Activated CD4-positive, alpha-beta T cell treated with anti-CD3 and anti-CD28 coated beads for 36 hours (primary cell): ENCODE measurements around the gene INTS6. TPM values are rescaled to one million over a fixed set of nuclear protein-coding genes. Genes with fewer than 3 reads are reported as not detected.

ENCODE experiments used
- ATAC-seq: fragments of 200-7000 bp; cut with Tn5 transposase; one replicate; pipeline ENCODE4 v1.10.0; 2021; ENCODE audit warnings: mild to moderate bottlenecking, moderate library complexity
- CTCF ChIA-PET: fragments of 350-600 bp; sonication (Branson Sonifier 250); formaldehyde crosslinking; loops from one replicate; lab custom pipeline; 2021; ENCODE audit warnings: antibody characterized with exemption; lab: Charles Lee
- POLR2A ChIA-PET: fragments of 350-600 bp; sonication (Branson Sonifier 250); formaldehyde crosslinking; loops from one replicate; lab custom pipeline; 2021; ENCODE audit warnings: antibody characterized with exemption, inconsistent platforms; lab: Charles Lee
- DNase-seq: peaks from one replicate; pipeline ENCODE4 v3.0.0-alpha.2; 2020
- H3K27ac Mint-ChIP-seq: one replicate; pipeline ENCODE4 v1.8.0; 2021; ENCODE audit warnings: mixed read lengths
- H3K27me3 Mint-ChIP-seq: one replicate; pipeline ENCODE4 v1.8.0; 2021; ENCODE audit warnings: mixed read lengths
- H3K36me3 Mint-ChIP-seq: one replicate; pipeline ENCODE4 v1.8.0; 2021; ENCODE audit warnings: low read depth, mixed read lengths
- H3K4me1 Mint-ChIP-seq: one replicate; pipeline ENCODE4 v1.8.0; 2021; ENCODE audit warnings: mixed read lengths
- H3K4me3 Mint-ChIP-seq: one replicate; pipeline ENCODE4 v1.8.0; 2021; ENCODE audit warnings: mild to moderate bottlenecking, moderate library complexity, mixed read lengths
- H3K9me3 Mint-ChIP-seq: one replicate; pipeline ENCODE4 v1.8.0; 2021; ENCODE audit warnings: low read depth, mixed read lengths
- intact Hi-C, 2 experiments: fragments of 100-400 bp; cut with DNase I in 1 of 2; cut with micrococcal nuclease in 1 of 2; formaldehyde crosslinking; loops; one replicate each; pipeline versions ENCODE4 v1.14.2 to v1.15.1; 2022 to 2024; cut with DNase I, micrococcal nuclease
- total RNA-seq, 2 experiments: library from RNA; stranded (reverse); gene quantifications; one replicate each; pipeline ENCODE4 v1.2.3, GENCODE V29; 2021

Gene INTS6
- total RNA-seq, 2 experiments from 2014 or later = 47.9 to 50.3 TPM

DNA sequence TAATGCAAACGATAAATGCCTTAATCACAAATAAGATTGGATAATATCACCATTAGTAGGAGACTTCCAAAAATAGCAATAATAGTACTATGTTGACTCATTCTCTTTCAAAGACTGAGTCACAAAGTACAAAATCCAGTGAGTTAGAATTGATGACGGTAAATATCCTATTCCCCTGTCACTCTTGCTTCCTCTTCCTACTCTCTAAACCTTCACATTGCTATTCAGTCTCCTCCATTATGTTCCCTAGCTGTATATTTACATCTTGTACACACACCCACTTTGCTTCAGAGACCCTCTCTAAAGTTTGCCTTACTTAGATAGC is 26.3 kb upstream of the INTS6 start:
- Mint-ChIP-seq H3K36me3 (no peaks in the 10 kb centered on the region), H3K4me3 (no peak overlapping the region), H3K27ac (no peak overlapping the region), H3K9me3 (no peaks in the 10 kb centered on the region), H3K4me1 (no peaks in the 10 kb centered on the region), H3K27me3 (no peaks in the 10 kb centered on the region)
- intact Hi-C loops = no loop called here
- CTCF ChIA-PET = no interaction called here
- DNase-seq = no peak
- POLR2A ChIA-PET = no interaction called here
- ATAC-seq = peak; percentile 36

DNA sequence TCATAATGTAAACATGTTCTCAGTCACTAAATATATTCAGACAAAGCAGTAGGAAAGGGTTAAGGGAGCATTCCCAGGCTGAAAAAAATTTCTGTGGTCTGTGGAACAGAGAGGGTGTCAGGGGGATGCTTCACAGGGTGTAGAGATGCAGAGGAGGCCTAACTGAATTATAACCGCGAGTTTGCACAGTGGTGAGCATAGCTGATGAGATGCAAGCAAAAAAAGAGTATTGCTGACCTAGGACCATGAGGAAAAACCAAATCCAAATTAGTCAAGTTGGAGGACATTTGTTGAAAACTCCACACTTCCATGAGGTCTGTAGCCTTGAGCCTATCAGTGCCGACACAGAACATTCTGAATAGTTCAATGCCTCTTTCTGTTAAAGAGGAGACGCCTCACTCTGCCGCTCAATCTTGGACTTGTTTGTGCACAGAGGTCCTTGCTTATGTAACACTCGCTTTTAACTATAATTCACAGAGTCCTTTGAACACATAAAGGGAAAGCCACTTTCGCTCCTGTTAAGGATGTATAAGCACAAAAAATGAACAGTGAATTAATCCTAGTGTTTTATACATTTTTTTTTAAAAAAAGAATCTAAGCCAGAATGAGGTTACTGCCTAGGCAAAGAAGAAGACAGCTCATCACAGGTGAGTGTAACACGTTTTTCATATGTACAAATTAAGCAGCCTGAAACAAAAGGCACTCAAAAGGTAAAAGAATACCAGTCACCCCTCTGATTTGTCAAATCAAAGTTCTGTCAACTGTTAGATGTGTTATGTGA is 25.8 kb upstream of the INTS6 start:
- H3K27ac Mint-ChIP-seq = no peak overlapping the region
- POLR2A ChIA-PET = no interaction called here
- H3K4me1 Mint-ChIP-seq = no peaks in the 10 kb centered on the region
- no peaks in the 10 kb centered on the region for H3K9me3 Mint-ChIP-seq
- H3K4me3 Mint-ChIP-seq = no peak overlapping the region
- ATAC-seq (no peak), DNase-seq (no peak)
- H3K27me3 Mint-ChIP-seq = no peaks in the 10 kb centered on the region
- intact Hi-C loops = no loop called here
- H3K36me3 Mint-ChIP-seq = no peaks in the 10 kb centered on the region
- CTCF ChIA-PET = interaction anchor here (0.6 kb wide), 1 partner anchor 300 kb away, joined by 3 read pairs; no protein-coding TSS in a partner anchor

DNA sequence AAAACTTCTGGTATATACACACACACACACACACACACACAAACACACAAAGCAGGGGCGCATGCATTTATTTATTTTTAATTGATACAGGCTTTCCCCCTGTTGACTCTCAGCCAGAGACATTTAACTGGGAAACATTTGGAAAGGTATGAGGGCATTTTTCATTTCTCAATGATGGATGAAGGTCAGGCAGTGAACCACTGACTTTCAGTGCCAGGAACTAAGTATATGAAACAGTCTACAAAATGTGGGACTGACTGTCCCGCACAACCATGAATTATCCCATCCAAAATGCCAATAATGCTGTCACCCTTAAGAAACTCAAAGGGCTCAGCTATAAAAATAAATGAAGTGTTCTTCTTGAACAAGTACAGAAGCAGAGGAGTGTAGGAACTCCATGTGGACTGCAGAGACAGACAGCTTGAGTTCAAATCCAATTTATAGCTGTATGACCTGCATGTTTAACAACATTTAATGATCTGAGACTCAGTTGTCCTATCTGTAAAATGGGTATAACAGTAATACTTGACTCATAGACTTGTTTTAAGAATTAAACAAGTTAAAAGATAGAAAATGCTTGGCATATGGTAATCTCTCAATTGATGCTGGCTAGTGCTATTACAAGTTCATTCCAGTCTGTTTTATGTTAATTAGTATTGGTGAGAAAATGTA is 25.0 kb upstream of the INTS6 start:
- H3K9me3 Mint-ChIP-seq = no peaks in the 10 kb centered on the region
- intact Hi-C loops = no loop called here
- no peaks in the 10 kb centered on the region for H3K36me3 Mint-ChIP-seq
- ChIA-PET CTCF (no interaction called here), POLR2A (no interaction called here)
- H3K4me3 Mint-ChIP-seq = no peak overlapping the region
- H3K27ac Mint-ChIP-seq = no peak overlapping the region
- no peaks in the 10 kb centered on the region for H3K27me3 Mint-ChIP-seq
- DNase-seq (no peak), ATAC-seq (no peak)
- H3K4me1 Mint-ChIP-seq = no peaks in the 10 kb centered on the region

DNA sequence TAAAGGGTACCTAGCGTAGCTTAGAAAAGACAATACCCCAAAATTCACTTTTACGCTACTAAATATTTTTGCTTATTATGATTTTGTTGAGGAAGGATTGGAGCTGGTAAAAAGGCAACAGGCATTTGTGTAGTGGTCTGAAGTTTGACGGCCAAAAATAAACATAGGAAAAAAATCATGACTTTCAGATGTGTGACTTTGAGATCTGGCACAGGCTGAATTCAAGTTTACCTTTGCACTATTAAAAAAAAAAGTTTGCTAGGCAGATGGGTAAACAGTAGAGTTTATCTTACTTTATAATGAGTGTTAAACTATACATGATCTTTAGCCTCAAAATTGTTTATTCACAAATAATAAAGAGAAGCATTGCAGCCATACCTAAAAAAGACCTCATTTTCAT is 24.3 kb upstream of the INTS6 start:
- Mint-ChIP-seq H3K4me1 (no peaks in the 10 kb centered on the region), H3K4me3 (no peak overlapping the region), H3K27me3 (no peaks in the 10 kb centered on the region), H3K9me3 (no peaks in the 10 kb centered on the region), H3K27ac (no peak overlapping the region), H3K36me3 (no peaks in the 10 kb centered on the region)
- ATAC-seq = no peak
- DNase-seq = no peak
- POLR2A ChIA-PET = no interaction called here
- CTCF ChIA-PET = interaction anchor here (1.2 to 1.9 kb wide), 2 partner anchors 13 to 320 kb away, joined by 4 to 6 read pairs; no protein-coding TSS in a partner anchor
- intact Hi-C loops = no loop called here

DNA sequence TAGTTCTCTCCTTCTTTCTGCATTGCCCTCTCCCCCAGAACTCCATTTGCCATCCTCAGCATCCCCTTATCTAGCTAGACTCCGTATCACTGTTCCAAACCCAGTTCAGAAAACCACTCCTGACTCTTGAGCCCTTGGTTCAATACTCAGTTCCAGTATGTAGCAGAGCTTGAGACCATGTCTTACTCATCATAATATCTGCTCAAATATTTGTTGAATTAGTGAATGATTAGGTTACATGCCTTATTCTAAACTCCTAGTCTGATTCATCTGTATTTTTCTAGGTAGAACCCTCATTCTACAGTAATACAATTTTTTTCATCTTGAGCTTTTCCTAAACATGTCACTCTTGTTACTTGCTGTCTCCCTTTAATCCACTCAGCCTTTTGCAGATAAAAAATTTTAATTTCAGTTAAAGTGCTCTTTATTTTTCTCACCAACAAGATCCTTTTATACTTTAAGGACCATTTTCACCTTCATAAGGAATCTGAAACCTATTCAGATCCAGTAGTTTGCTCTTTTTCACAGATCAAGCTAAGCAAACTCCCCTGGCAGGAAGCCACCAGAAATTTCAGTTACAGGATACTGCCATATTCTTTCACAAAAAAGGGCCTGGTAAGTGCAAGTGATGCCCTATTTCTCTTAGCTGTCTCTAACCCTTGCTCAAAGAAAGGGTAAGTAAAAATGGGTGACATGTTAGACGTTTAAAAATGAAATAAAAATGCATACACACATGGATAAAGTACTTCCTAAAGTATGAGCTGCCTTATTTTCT is 23.1 kb upstream of the INTS6 start:
- H3K27ac Mint-ChIP-seq = no peak overlapping the region
- no peaks in the 10 kb centered on the region for H3K9me3 Mint-ChIP-seq
- H3K36me3 Mint-ChIP-seq = no peaks in the 10 kb centered on the region
- intact Hi-C loops = no loop called here
- ChIA-PET POLR2A (interaction anchor here (1.1 kb wide), 1 partner anchor 23 kb away, joined by 3 read pairs; the partner anchor contains the start of gene INTS6), CTCF (interaction anchor here (0.8 to 1.9 kb wide), 7 partner anchors 10 to 351 kb away, joined by 3 to 6 read pairs (median 3); no protein-coding TSS in a partner anchor)
- H3K4me3 Mint-ChIP-seq = no peak overlapping the region
- no peak for DNase-seq
- no peaks in the 10 kb centered on the region for H3K4me1 Mint-ChIP-seq
- H3K27me3 Mint-ChIP-seq = no peaks in the 10 kb centered on the region
- no peak for ATAC-seq

DNA sequence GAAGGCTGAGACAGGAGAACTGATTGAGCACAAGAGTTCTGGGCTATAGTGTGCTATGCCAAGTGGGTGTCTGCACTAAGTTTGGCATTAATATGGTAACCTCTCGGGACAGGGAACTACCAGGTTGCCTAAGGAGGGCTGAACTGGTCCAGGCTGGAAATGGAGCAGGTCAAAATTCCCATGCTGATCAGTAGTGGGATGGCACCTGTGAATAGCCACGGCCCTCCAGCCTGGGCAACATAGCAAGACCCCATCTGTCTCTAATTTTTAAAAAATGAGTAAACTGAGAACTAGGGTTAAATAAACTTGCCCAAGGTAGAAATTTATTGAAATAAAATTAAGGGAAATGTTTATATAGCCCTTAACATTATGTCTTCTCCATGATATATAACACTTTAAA is 17.0 kb upstream of the INTS6 start:
- Mint-ChIP-seq H3K4me3 (no peak overlapping the region), H3K36me3 (no peaks in the 10 kb centered on the region), H3K27me3 (no peaks in the 10 kb centered on the region), H3K4me1 (no peaks in the 10 kb centered on the region), H3K27ac (no peak overlapping the region), H3K9me3 (no peaks in the 10 kb centered on the region)
- ATAC-seq (no peak), DNase-seq (no peak)
- CTCF ChIA-PET = no interaction called here
- POLR2A ChIA-PET = interaction anchor here (0.5 kb wide), 1 partner anchor 64 kb away, joined by 3 read pairs; no protein-coding TSS in a partner anchor
- intact Hi-C loops = no loop called here

DNA sequence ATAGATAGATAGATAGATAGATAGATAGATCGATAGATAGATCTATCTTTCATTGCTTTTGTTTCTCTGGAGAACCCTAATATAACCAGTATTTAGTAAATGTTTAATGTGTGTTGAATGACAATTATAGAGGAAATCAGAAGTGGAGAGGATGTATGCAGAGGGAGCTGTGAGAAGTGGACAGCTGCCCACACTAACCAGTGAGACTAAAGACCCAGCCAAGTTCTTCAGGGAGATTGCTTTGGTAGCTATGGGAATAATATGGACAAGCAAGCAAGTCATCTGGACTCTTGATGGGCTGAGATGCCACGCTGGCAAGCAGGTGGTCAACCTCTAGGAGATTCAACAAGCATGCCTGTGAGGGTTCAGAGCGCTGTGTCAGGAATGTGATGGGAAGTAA is 14.9 kb upstream of the INTS6 start:
- no peaks in the 10 kb centered on the region for H3K36me3 Mint-ChIP-seq
- no peak overlapping the region for H3K27ac Mint-ChIP-seq
- no peaks in the 10 kb centered on the region for H3K4me1 Mint-ChIP-seq
- H3K9me3 Mint-ChIP-seq = no peaks in the 10 kb centered on the region
- CTCF ChIA-PET = interaction anchor here (0.8 kb wide), 1 partner anchor 9 kb away, joined by 3 read pairs; no protein-coding TSS in a partner anchor
- no peak overlapping the region for H3K4me3 Mint-ChIP-seq
- POLR2A ChIA-PET = interaction anchor here (0.6 kb wide), 1 partner anchor 84 kb away, joined by 5 read pairs; no protein-coding TSS in a partner anchor
- H3K27me3 Mint-ChIP-seq = no peaks in the 10 kb centered on the region
- ATAC-seq = no peak
- no peak for DNase-seq
- intact Hi-C loops = no loop called here

DNA sequence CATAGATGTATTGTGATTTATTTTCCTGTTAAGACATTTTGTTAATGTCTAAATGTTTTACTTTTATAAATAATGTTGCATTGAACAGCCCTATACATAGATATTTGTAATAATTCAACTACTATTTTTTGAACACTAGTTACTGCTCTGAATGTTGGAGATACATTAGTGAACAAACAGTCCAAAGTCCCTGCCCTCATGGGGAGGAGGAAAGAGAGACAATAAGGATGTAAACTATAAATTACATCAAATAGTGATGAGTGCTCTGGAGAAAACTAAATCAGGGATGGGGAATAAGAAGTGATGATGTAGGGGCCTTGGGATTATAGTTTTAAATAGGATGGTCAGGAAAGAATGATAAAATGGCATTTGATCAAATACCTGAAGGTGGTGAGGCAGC is 12.3 kb upstream of the INTS6 start:
- CTCF ChIA-PET = interaction anchor here (1.0 to 1.7 kb wide), 5 partner anchors 11 to 332 kb away, joined by 4 to 6 read pairs (median 4); partner anchors contain the start of gene INTS6
- H3K4me1 Mint-ChIP-seq = no peaks in the 10 kb centered on the region
- POLR2A ChIA-PET = no interaction called here
- no peaks in the 10 kb centered on the region for H3K36me3 Mint-ChIP-seq
- no peak overlapping the region for H3K4me3 Mint-ChIP-seq
- no peak for DNase-seq
- H3K9me3 Mint-ChIP-seq = peaks cover 5% of the 10 kb centered on the region
- intact Hi-C loops = no loop called here
- no peak overlapping the region for H3K27ac Mint-ChIP-seq
- H3K27me3 Mint-ChIP-seq = no peaks in the 10 kb centered on the region
- no peak for ATAC-seq

DNA sequence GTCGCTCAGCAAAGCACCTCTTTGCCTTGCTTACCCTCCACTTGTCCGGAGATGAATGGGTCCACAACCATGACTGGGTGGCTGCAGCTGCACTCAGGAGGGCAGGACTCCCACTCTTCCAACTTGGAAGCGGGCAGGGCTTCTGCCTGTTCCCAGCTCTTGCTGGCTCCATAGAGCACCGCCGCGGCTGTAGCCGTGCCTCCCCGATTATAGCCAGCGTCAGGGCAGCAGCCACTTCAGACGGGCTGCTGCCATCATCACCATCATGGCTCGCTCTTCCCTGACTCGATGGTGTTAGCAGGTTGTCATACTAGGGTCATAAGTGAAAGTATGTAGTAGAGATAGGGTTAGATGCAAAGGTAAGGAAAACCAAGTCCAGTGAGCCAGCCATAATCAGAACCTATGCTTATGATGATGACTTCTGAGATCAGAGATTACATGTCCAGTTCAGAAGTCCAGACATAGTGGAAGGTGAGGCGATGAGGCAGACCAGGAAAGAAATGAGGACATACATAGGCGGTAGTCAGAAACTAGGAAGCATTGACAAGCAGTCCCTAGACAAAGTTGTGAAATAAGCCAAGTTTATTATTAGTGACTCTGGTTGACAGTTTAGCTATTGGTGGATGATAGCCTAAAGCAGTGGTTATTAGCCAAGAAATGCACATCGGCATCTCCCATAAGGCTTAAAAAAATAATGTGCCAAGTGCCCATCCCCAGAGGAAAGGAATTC is 4.4 kb upstream of the INTS6 start:
- Mint-ChIP-seq H3K9me3 (peaks cover 7% of the 10 kb centered on the region), H3K27ac (no peak overlapping the region), H3K36me3 (peaks cover 34% of the 10 kb centered on the region), H3K27me3 (no peaks in the 10 kb centered on the region), H3K4me3 (no peak overlapping the region), H3K4me1 (peaks cover 18% of the 10 kb centered on the region)
- ATAC-seq = no peak
- no peak for DNase-seq
- POLR2A ChIA-PET = interaction anchor here (0.5 kb wide), 1 partner anchor 13 kb away, joined by 10 read pairs; no protein-coding TSS in a partner anchor
- CTCF ChIA-PET = interaction anchor here (0.6 to 1.1 kb wide), 3 partner anchors 124 to 340 kb away, joined by 3 read pairs; no protein-coding TSS in a partner anchor
- intact Hi-C loops = loop anchor here in 1 of 2 experiments (10.0 kb wide), 1 partner anchor 308 kb away; no protein-coding TSS in a partner anchor

DNA sequence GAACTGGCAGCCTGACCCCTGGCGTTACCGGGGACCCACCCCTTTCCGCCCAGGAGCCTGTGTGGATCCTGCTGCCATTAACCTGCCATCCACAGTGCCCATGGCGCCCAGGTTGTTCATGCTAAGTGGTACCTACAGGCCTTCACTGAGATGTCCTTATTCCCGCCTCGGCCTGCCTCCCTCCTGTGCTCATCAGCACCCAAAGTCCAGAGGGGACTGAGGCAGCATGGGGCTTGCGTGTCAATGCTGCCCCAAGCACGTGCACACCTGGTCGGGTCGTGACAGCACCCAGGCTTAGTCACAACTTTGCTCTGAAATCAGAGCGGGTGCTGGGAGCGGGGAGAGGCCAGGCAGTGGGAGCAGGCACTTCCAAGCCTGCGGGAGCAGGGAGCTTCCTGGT is 3.7 kb upstream of the INTS6 start:
- POLR2A ChIA-PET = interaction anchor here (0.5 to 0.6 kb wide), 2 partner anchors 12 to 53 kb away, joined by 3 to 10 read pairs; no protein-coding TSS in a partner anchor
- H3K27ac Mint-ChIP-seq = no peak overlapping the region
- H3K4me3 Mint-ChIP-seq = no peak overlapping the region
- H3K36me3 Mint-ChIP-seq = peaks cover 34% of the 10 kb centered on the region
- peaks cover 18% of the 10 kb centered on the region for H3K4me1 Mint-ChIP-seq
- intact Hi-C loops = loop anchor here in 1 of 2 experiments (10.0 kb wide), 1 partner anchor 308 kb away; no protein-coding TSS in a partner anchor
- ATAC-seq = no peak
- no peak for DNase-seq
- H3K9me3 Mint-ChIP-seq = peaks cover 7% of the 10 kb centered on the region
- no peaks in the 10 kb centered on the region for H3K27me3 Mint-ChIP-seq
- CTCF ChIA-PET = interaction anchor here (0.6 to 1.1 kb wide), 3 partner anchors 28 to 341 kb away, joined by 3 read pairs; no protein-coding TSS in a partner anchor
